GM21526 (cell line): ENCODE measurements around the gene CIAO2A.
"Not testable (repeated sequence)": the region's sequence is repeated elsewhere in the genome, so short reads cannot be mapped to it uniquely, and the experiment has no call there.

ENCODE experiments used
- ATAC-seq: cut with Tn5 transposase; IDR thresholded peaks from one replicate; pipeline ENCODE4 v1.9.1; 2021; ENCODE audit warnings: moderate library complexity; ENCODE audit not compliant: unreplicated experiment, low FRiP score

CIAO2A gene

GRCh38 chr15:64072812-64073211, 20.8 kb downstream of the CIAO2A start:
- no peak for ATAC-seq

GRCh38 chr15:64071931-64072765, 21.5 kb downstream of the CIAO2A start:
- ATAC-seq: no peak

- no peak for ATAC-seq
These were observed 22.4 kb downstream of the CIAO2A start for GRCh38 chr15:64070965-64071851.

- no peak for ATAC-seq
These were observed 23.5 kb downstream of the CIAO2A start for GRCh38 chr15:64070106-64070505.

GRCh38 chr15:64068133-64068532, 25.5 kb downstream of the CIAO2A start:
- ATAC-seq: no peak

- ATAC-seq: peak; percentile 64
These were observed 26.0 kb downstream of the CIAO2A start for GRCh38 chr15:64067564-64068030.

GRCh38 chr15:64066451-64066850, 27.2 kb downstream of the CIAO2A start:
- ATAC-seq: no peak

- no peak for ATAC-seq
These were observed 32.9 kb downstream of the CIAO2A start for GRCh38 chr15:64060716-64061115.

GRCh38 chr15:64059104-64059503, 34.5 kb downstream of the CIAO2A start:
- ATAC-seq: not testable (repeated sequence)

- no peak for ATAC-seq
These were observed 35.4 kb downstream of the CIAO2A start for GRCh38 chr15:64058279-64058678.

- ATAC-seq: not testable (repeated sequence)
These were observed 40.0 kb downstream of the CIAO2A start for GRCh38 chr15:64053674-64054073.

- no peak for ATAC-seq
These were observed 40.6 kb downstream of the CIAO2A start for GRCh38 chr15:64052925-64053491.

GRCh38 chr15:64051407-64052259, 42.0 kb downstream of the CIAO2A start:
- ATAC-seq: no peak

GRCh38 chr15:64051093-64051402, 42.6 kb downstream of the CIAO2A start:
- ATAC-seq: no peak

GRCh38 chr15:64050281-64051092, 43.2 kb downstream of the CIAO2A start:
- ATAC-seq: no peak

- no peak for ATAC-seq
These were observed 44.7 kb downstream of the CIAO2A start for GRCh38 chr15:64048781-64049460.

- no peak for ATAC-seq
These were observed 47.1 kb downstream of the CIAO2A start, which contains the start of gene DAPK2 for GRCh38 chr15:64046421-64047153. TSS of gene DAPK2 (minus strand) at chr15:64046485. CDS start at chr15:64040261, 6,224 bp downstream.

- ATAC-seq: no peak
These were observed 47.7 kb downstream of the CIAO2A start for GRCh38 chr15:64045774-64046420.
